ENCODE measurements around the gene RALGPS1. TPM values are rescaled to one million over a fixed set of nuclear protein-coding genes. Genes with fewer than 3 reads are reported as not detected.

RALGPS1 gene
- total RNA-seq, 2 donors from 2014 or later = 15.3 to 79.4 TPM

GRCh38 chr9:127112735-127113161 is 198.2 kb downstream of the RALGPS1 start:
- Histone ChIP-seq H3K27me3 (no peaks in the 10 kb centered on the region), H3K4me1 (peaks cover 6% of the 10 kb centered on the region), H3K36me3 (replicated peaks in 1 of 2; ENCODE audit: insufficient read depth in 1 of 2, low read depth in 2 of 2) (no peaks in the 10 kb centered on the region), H3K27ac (no peak overlapping the region), H3K4me3 (no peak overlapping the region), H3K9me3 (no peaks in the 10 kb centered on the region)
- 92 to 95% methylated on average over 3 of the region's 3 CpGs for WGBS, 2 donors
- TF ChIP-seq CTCF (IDR thresholded peaks at IDR 0.05) (no peak), POLR2A (IDR thresholded peaks at IDR 0.05) (no peak)
- no peak for DNase-seq
- ATAC-seq = no peak
- intact Hi-C loops (cut with DNase I) = no loop called here

DNA sequence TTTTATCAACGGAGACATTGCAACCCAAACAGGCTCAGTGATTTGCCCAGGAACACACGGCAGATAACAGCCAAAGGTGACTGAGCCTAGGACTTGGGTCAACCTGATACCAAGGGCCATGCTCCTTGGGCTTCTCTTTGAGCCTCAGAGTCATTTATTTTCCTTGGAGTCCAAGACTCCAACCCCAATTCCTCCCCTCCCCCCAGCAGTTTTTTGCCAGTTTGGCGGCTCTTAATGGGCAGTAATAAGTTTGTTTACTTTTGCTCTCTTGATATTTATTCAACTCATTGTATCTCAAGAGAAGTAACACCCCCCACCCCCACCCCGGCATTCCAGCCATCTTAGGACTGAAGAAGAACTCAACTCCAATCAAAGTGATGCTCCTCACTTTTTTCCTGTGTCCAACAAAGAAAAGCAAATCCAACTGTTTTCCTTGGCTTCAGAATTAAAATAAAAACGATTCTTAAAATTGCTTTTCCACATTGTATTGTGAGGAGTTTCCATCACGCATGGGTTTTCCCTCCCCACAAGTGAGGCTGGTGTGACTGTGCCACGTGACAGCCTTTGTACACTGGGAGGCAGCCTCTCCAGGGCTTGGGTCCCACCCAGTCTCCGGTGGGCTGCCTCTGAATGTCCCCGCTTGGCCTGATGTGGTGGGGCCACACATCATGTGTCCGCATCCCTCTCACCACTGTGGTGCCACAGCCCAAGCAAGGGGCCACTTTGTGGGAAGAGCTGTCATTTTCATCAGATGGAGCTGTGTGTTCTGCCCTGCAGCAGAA is 198.8 kb downstream of the RALGPS1 start:
- no peak overlapping the region for H3K27ac ChIP-seq
- no peaks in the 10 kb centered on the region for H3K9me3 ChIP-seq
- no peak overlapping the region for H3K4me3 ChIP-seq
- intact Hi-C loops (cut with DNase I) = no loop called here
- H3K36me3 ChIP-seq (replicated peaks in 1 of 2; ENCODE audit: insufficient read depth in 1 of 2, low read depth in 2 of 2) = no peaks in the 10 kb centered on the region
- ATAC-seq (no peak), DNase-seq (no peak)
- no peaks in the 10 kb centered on the region for H3K27me3 ChIP-seq
- no peak for TF ChIP-seq CTCF (IDR thresholded peaks at IDR 0.05)
- TF ChIP-seq POLR2A (IDR thresholded peaks at IDR 0.05) = no peak
- peaks cover 6% of the 10 kb centered on the region for H3K4me1 ChIP-seq
- 71 to 72% methylated on average over 7 to 10 of the region's 10 CpGs for WGBS, 2 donors

GRCh38 chr9:127114606-127115005 is 200.0 kb downstream of the RALGPS1 start:
- intact Hi-C loops (cut with DNase I) = no loop called here
- Histone ChIP-seq H3K4me3 (no peak overlapping the region), H3K36me3 (replicated peaks in 1 of 2; ENCODE audit: insufficient read depth in 1 of 2, low read depth in 2 of 2) (no peaks in the 10 kb centered on the region), H3K9me3 (no peaks in the 10 kb centered on the region), H3K4me1 (peaks cover 6% of the 10 kb centered on the region), H3K27me3 (no peaks in the 10 kb centered on the region), H3K27ac (no peak overlapping the region)
- DNase-seq (no peak), ATAC-seq (no peak)
- no peak for TF ChIP-seq CTCF (IDR thresholded peaks at IDR 0.05)
- TF ChIP-seq POLR2A (IDR thresholded peaks at IDR 0.05) = no peak
- 91 to 94% methylated on average over 5 of the region's 5 CpGs for WGBS, 2 donors

GRCh38 chr9:127116088-127116726 is 201.6 kb downstream of the RALGPS1 start:
- Histone ChIP-seq H3K27ac (no peak overlapping the region), H3K36me3 (replicated peaks in 1 of 2; ENCODE audit: insufficient read depth in 1 of 2, low read depth in 2 of 2) (no peaks in the 10 kb centered on the region), H3K27me3 (no peaks in the 10 kb centered on the region), H3K4me1 (peaks cover 6% of the 10 kb centered on the region), H3K9me3 (no peaks in the 10 kb centered on the region), H3K4me3 (no peak overlapping the region)
- no peak for DNase-seq
- no peak for TF ChIP-seq CTCF (IDR thresholded peaks at IDR 0.05)
- TF ChIP-seq POLR2A (IDR thresholded peaks at IDR 0.05) = no peak
- WGBS, 2 donors = 80 to 84% methylated on average over 6 of the region's 6 CpGs
- ATAC-seq = no peak
- intact Hi-C loops (cut with DNase I) = no loop called here
